Esophagus muscularis mucosa (tissue), 4 donors: ENCODE results near the gene DCDC2C. TPM values are rescaled to one million over a fixed set of nuclear protein-coding genes. Genes with fewer than 3 reads are reported as not detected.

ENCODE experiments used
- DNase-seq: peaks from one replicate; pipeline ENCODE4 v3.0.0-alpha.2; 2017; ENCODE audit errors: extremely low spot score
- H3K27ac ChIP-seq, 4 donors: fragments of 200-600 bp; sonication (generic); replicated peaks in 1 of 4; 1 replicate in 3 of 4; 2 replicates in 1 of 4; pipeline ENCODE4 v1.5.1; 2016 to 2019; ENCODE audit warnings: mild to moderate bottlenecking in 1 of 4
- H3K27me3 ChIP-seq, 4 donors: fragments of 200-600 bp; sonication (generic); one replicate each; pipeline versions ENCODE4 v1.5.1 to v1.6.0; 2016 to 2019
- H3K36me3 ChIP-seq, 4 donors: fragments of 200-600 bp; sonication (generic); one replicate each; pipeline ENCODE4 v1.5.1; 2016 to 2019
- H3K4me1 ChIP-seq, 4 donors: fragments of 200-600 bp; sonication (generic); one replicate each; pipeline ENCODE4 v1.5.1; 2016 to 2019
- H3K4me3 ChIP-seq, 4 donors: fragments of 200-600 bp; sonication (generic); 1 replicate in 2 of 4; 2 replicates in 2 of 4; pipeline ENCODE4 v1.5.1; 2016 to 2019; ENCODE audit warnings: mild to moderate bottlenecking in 4 of 4, moderate library complexity in 1 of 4
- H3K9me3 ChIP-seq, 4 donors: fragments of 200-600 bp; sonication (generic); 1 replicate in 3 of 4; 2 replicates in 1 of 4; pipeline ENCODE4 v1.5.1; 2016 to 2019
- CTCF ChIP-seq, 3 experiments: fragments of 200-600 bp in 2 of 3; fragments of 450-650 bp in 1 of 3; sonication (generic) in 2 of 3; IDR thresholded peaks; one replicate each; pipeline ENCODE4 v1.5.1; 2017 to 2019; ENCODE audit warnings: antibody characterized with exemption in 3 of 3, mild to moderate bottlenecking in 2 of 3, moderate library complexity in 1 of 3
- EP300 ChIP-seq: sonication (generic); formaldehyde crosslinking; IDR thresholded peaks from one replicate; pipeline ENCODE4 v1.6.1; 2017; ENCODE audit warnings: antibody characterized with exemption
- POLR2A ChIP-seq: fragments of 450-650 bp; IDR thresholded peaks from one replicate; pipeline ENCODE4 v1.6.1; 2017; ENCODE audit warnings: antibody characterized with exemption, moderate library complexity, mild to moderate bottlenecking, low read depth
- POLR2AphosphoS5 ChIP-seq, 2 donors: sonication (generic); formaldehyde crosslinking; IDR thresholded peaks; one replicate each; pipeline ENCODE4 v1.6.1; 2017; ENCODE audit warnings: antibody characterized with exemption in 2 of 2
- WGBS: methylation state at CpG from one replicate; pipeline ENCODE4 v1.1.5; 2018; 5-methylcytosine and 5-hydroxymethylcytosine counted together
- intact Hi-C: fragments of 100-400 bp; cut with DNase I; formaldehyde crosslinking; loops from one replicate; pipeline ENCODE4 v1.15.1; 2023
- total RNA-seq, 4 donors: library from RNA; depleted of rRNA; stranded (reverse); fragments of >200 nt; gene quantifications; one replicate each; pipeline versions ENCODE4 v1.1.0 to v1.2.1, GENCODE V29; 2016

DCDC2C gene
- total RNA-seq, 4 donors from 2014 or later = 0.83 TPM; not detected in 3

- intact Hi-C loops = no loop called here
- WGBS = 83% methylated on average over 7 of the region's 13 CpGs
- Histone ChIP-seq H3K4me1 (no peaks in the 10 kb centered on the region), H3K9me3 (no peaks in the 10 kb centered on the region), H3K27me3 (peaks cover 0 to 21% (median 0%) of the 10 kb centered on the region in 4 donors), H3K27ac (no peak overlapping the region), H3K4me3 (no peak overlapping the region), H3K36me3 (no peaks in the 10 kb centered on the region)
- no peak for DNase-seq
- TF ChIP-seq CTCF (IDR thresholded peaks at IDR 0.05) (no peak), EP300 (no peak), POLR2A (no peak), POLR2AphosphoS5 (IDR thresholded peaks at IDR 0.05) (no peak)
Measured at GRCh38 chr2:3771576-3771975, 68.2 kb downstream of the DCDC2C start.

- intact Hi-C loops = no loop called here
- no peak overlapping the region for H3K27ac ChIP-seq
- no peak for TF ChIP-seq CTCF (IDR thresholded peaks at IDR 0.05)
- TF ChIP-seq POLR2AphosphoS5 (IDR thresholded peaks at IDR 0.05) = no peak
- no peak for TF ChIP-seq POLR2A
- no peak for TF ChIP-seq EP300
- H3K36me3 ChIP-seq = no peaks in the 10 kb centered on the region
- 75% methylated on average over 12 of the region's 12 CpGs for WGBS
- DNase-seq = no peak
- H3K27me3 ChIP-seq = peaks cover 0 to 32% (median 0%) of the 10 kb centered on the region in 4 donors
- H3K9me3 ChIP-seq = no peaks in the 10 kb centered on the region
- H3K4me1 ChIP-seq = no peaks in the 10 kb centered on the region
- H3K4me3 ChIP-seq = no peak overlapping the region
Measured at GRCh38 chr2:3774336-3774735, 71.0 kb downstream of the DCDC2C start.

GRCh38 chr2:3776311-3776710 is 72.9 kb downstream of the DCDC2C start:
- no peak for DNase-seq
- Histone ChIP-seq H3K4me1 (no peaks in the 10 kb centered on the region), H3K36me3 (no peaks in the 10 kb centered on the region), H3K9me3 (no peaks in the 10 kb centered on the region), H3K27ac (no peak overlapping the region), H3K4me3 (no peak overlapping the region), H3K27me3 (peaks cover 0 to 35% (median 0%) of the 10 kb centered on the region in 4 donors)
- 87% methylated on average over 10 of the region's 10 CpGs for WGBS
- intact Hi-C loops = no loop called here
- no peak for TF ChIP-seq POLR2AphosphoS5 (IDR thresholded peaks at IDR 0.05)
- no peak for TF ChIP-seq EP300
- no peak for TF ChIP-seq CTCF (IDR thresholded peaks at IDR 0.05)
- TF ChIP-seq POLR2A = no peak

- TF ChIP-seq CTCF (IDR thresholded peaks at IDR 0.05) (no peak), EP300 (no peak), POLR2A (no peak), POLR2AphosphoS5 (IDR thresholded peaks at IDR 0.05) (no peak)
- 76% methylated on average over 7 of the region's 11 CpGs for WGBS
- no peaks in the 10 kb centered on the region for H3K36me3 ChIP-seq
- no peak overlapping the region for H3K4me3 ChIP-seq
- intact Hi-C loops = no loop called here
- H3K9me3 ChIP-seq = no peaks in the 10 kb centered on the region
- peaks cover 0 to 23% (median 0%) of the 10 kb centered on the region in 4 donors for H3K27me3 ChIP-seq
- no peak overlapping the region for H3K27ac ChIP-seq
- no peak for DNase-seq
- no peaks in the 10 kb centered on the region for H3K4me1 ChIP-seq
Measured at GRCh38 chr2:3777966-3778365, 74.6 kb downstream of the DCDC2C start.

GRCh38 chr2:3778851-3779495 is 75.6 kb downstream of the DCDC2C start:
- intact Hi-C loops = no loop called here
- DNase-seq = no peak
- WGBS = 70% methylated on average over 24 of the region's 24 CpGs
- H3K9me3 ChIP-seq = no peaks in the 10 kb centered on the region
- no peak overlapping the region for H3K27ac ChIP-seq
- H3K36me3 ChIP-seq = no peaks in the 10 kb centered on the region
- H3K27me3 ChIP-seq = peaks cover 0 to 23% (median 0%) of the 10 kb centered on the region in 4 donors
- TF ChIP-seq POLR2A = no peak
- no peak for TF ChIP-seq POLR2AphosphoS5 (IDR thresholded peaks at IDR 0.05)
- TF ChIP-seq CTCF (IDR thresholded peaks at IDR 0.05) = no peak
- no peak for TF ChIP-seq EP300
- no peak overlapping the region for H3K4me3 ChIP-seq
- no peaks in the 10 kb centered on the region for H3K4me1 ChIP-seq
